BLaER1 (cell line): ENCODE data around the gene NUDCD3.

Source experiments
- H3K27ac ChIP-seq: shearing (Covaris generic); formaldehyde crosslinking; 2 replicates; pipeline ENCODE4 v1.8.1; 2022
- H3K27me3 ChIP-seq: shearing (Covaris generic); formaldehyde crosslinking; 2 replicates; pipeline ENCODE4 v1.8.1; 2022
- H3K36me3 ChIP-seq: shearing (Covaris generic); formaldehyde crosslinking; 2 replicates; pipeline ENCODE4 v1.8.1; 2022
- H3K4me1 ChIP-seq: shearing (Covaris generic); formaldehyde crosslinking; 2 replicates; pipeline ENCODE4 v1.8.1; 2022
- H3K4me2 ChIP-seq: shearing (Covaris generic); formaldehyde crosslinking; 2 replicates; pipeline ENCODE4 v1.8.1; 2022
- H3K4me3 ChIP-seq: shearing (Covaris generic); formaldehyde crosslinking; 2 replicates; pipeline ENCODE4 v1.8.1; 2022
- H3K9ac ChIP-seq: shearing (Covaris generic); formaldehyde crosslinking; 2 replicates; pipeline ENCODE4 v1.8.1; 2022
- H3K9me3 ChIP-seq: shearing (Covaris generic); formaldehyde crosslinking; 2 replicates; pipeline ENCODE4 v1.8.1; 2022
- H4K20me1 ChIP-seq: shearing (Covaris generic); formaldehyde crosslinking; 2 replicates; pipeline ENCODE4 v1.8.1; 2022
- Cebpa-rat ChIP-seq: shearing (Covaris generic); IDR thresholded peaks from 2 replicates; pipeline ENCODE4 v1.8.1; 2022

The NUDCD3 gene

DNA sequence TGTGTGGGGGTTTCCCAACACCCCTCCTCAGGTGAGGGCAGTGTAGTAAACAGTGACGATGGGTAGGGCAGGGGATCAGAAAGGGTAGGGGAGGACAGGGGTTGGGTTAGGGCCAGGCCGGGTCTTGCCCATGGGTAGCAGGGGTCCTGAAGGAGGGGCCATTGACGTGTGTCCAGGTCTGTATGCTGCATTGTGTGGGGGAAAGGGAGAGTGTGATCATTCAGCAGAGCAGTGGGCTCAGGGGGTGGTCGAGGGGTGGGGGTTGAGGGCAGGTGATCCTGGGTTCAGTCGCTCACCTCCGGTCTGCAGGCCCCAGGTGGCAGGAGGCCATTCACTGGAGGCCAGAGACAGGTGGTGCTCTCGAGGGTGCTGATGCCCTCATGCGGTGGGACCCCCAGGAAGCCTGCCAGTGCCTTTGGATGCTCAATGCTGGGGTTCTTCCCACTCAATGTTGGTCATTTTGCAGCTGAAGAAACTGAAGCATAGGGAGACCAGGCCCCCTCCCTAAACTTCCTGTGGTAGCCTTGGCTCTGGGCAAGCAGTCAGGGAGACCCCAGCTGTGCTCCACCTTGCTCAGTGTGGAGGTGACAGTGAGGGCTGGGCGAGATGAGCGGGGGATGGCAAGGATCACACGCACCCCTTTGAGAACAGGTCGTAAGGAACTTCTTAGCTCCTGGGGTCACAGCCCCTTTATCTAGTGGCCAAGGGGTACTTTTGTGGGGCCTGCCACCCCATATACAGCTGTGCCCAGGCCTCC is 116.3 kb downstream of the NUDCD3 start:
- no peaks in the 10 kb centered on the region for H3K9me3 ChIP-seq
- H3K27ac ChIP-seq, result no peak overlapping the region
- no peaks in the 10 kb centered on the region for H3K4me1 ChIP-seq
- no peaks in the 10 kb centered on the region for H3K36me3 ChIP-seq
- no peak overlapping the region for H3K4me2 ChIP-seq
- H3K9ac ChIP-seq, result no peak overlapping the region
- H3K4me3 ChIP-seq, result no peak overlapping the region
- no peak for TF ChIP-seq Cebpa-rat
- H4K20me1 ChIP-seq, result no peaks in the 10 kb centered on the region
- no peaks in the 10 kb centered on the region for H3K27me3 ChIP-seq

DNA sequence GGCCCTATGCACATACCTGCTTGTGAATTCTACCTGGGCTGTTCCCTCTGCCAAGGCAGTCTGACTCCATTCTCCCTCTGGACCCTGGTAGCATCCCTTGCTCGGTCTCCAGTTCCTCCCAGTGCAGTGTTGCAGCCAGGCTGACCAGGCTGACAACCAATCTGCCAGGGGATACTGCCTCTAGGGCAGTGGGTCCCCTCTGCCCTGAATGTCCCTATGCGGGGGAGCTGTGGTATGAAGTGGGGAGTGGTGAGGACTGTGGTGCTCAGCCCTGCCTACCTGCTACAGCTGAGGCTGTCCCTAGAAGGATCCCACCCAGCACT is 117.1 kb downstream of the NUDCD3 start:
- H3K27me3 ChIP-seq, result no peaks in the 10 kb centered on the region
- H3K4me2 ChIP-seq, result no peak overlapping the region
- H3K4me3 ChIP-seq, result no peak overlapping the region
- no peaks in the 10 kb centered on the region for H4K20me1 ChIP-seq
- no peaks in the 10 kb centered on the region for H3K36me3 ChIP-seq
- no peak overlapping the region for H3K27ac ChIP-seq
- no peaks in the 10 kb centered on the region for H3K4me1 ChIP-seq
- TF ChIP-seq Cebpa-rat, result no peak
- H3K9ac ChIP-seq, result no peak overlapping the region
- peaks cover 7% of the 10 kb centered on the region for H3K9me3 ChIP-seq

DNA sequence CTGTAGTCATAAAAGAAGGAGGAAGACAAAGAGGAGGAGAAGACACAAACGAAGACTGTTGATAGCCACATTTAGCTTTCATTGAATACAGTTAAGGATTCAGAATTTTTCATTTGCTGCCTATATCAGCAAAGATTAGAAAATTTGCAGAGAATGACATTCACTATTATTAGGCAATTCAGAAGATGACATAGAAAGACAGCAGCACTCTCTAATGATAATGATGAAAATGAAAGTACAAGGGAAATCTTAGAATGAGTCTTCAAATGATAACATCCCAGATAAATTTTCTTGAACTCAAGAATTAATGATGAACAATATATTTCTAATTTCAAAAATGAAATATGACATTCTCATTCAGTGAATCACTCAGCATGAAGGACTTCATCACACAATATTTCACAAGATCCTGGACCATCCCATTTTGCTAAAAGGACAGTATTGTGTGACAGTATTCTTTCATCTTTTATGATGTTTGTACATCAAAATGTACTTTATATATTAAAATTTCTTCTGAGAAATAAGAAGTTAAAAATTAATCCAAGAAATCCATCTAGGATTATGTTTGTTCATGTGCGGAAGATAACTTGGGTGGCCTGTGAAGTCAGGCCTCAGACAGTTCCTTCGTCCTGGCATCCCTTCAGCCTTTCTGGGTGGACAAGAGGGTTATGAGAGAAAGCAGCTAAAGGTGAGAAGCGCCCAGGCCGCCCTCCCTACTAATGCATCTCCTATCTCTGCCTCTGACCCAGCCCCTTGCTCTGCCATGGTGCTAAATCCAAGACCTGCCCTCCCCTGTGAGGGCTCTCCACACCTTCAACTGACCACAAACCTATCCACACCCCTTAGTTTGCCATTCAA is 117.7 kb downstream of the NUDCD3 start:
- Histone ChIP-seq H3K36me3 (no peaks in the 10 kb centered on the region), H3K27ac (no peak overlapping the region), H3K9me3 (peaks cover 8% of the 10 kb centered on the region), H3K9ac (no peak overlapping the region), H3K27me3 (no peaks in the 10 kb centered on the region), H4K20me1 (no peaks in the 10 kb centered on the region), H3K4me2 (no peak overlapping the region), H3K4me1 (0 out of 2 replicates have a peak, but pooled peaks cover 2% of the 10 kb centered on the region), H3K4me3 (no peak overlapping the region)
- TF ChIP-seq Cebpa-rat, result no peak

DNA sequence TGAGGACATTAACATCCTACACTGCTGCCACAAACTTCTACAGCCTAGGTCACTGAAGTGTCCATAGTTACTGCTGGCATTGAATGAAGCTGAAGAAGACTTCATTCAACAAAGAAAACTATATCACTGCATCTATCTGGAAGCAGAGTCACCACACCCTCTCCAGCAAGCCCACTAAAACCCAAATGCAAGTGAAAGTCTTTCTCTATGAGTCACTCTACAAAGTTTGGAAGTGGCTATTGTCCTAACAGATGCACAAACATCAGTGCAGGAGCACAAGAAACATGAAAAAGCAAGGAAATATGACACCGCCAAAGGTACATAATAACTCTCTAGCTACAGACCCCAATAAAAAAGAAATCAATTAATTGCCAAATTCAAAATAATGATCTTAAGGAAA is 121.6 kb downstream of the NUDCD3 start:
- no peak overlapping the region for H3K4me2 ChIP-seq
- H3K4me3 ChIP-seq, result no peak overlapping the region
- H3K9ac ChIP-seq, result no peak overlapping the region
- H4K20me1 ChIP-seq, result no peaks in the 10 kb centered on the region
- H3K9me3 ChIP-seq, result peaks cover 8% of the 10 kb centered on the region
- H3K27me3 ChIP-seq, result no peaks in the 10 kb centered on the region
- H3K36me3 ChIP-seq, result no peaks in the 10 kb centered on the region
- no peak overlapping the region for H3K27ac ChIP-seq
- no peak for TF ChIP-seq Cebpa-rat
- 0 out of 2 replicates have a peak, but pooled peaks cover 6% of the 10 kb centered on the region for H3K4me1 ChIP-seq

DNA sequence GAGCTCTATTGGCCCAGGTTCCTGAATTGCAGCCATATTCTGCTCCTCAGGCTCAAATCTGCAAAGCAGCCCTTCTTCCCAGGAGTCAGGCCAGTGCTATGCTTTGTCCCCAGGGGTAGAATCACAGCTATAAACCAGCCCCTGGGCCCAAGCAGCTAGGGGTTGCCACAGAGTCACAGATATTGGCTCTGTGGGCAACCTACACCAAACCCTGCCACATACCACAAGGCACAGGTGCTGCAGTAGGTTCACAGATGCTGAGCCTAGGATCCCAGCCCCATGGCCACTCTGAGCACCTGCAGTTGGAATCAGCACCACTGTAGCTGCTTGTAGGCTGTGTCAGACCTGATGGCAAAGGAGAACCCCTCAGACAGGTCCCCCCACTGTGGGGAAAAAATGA is 122.0 kb downstream of the NUDCD3 start:
- no peaks in the 10 kb centered on the region for H3K27me3 ChIP-seq
- H3K27ac ChIP-seq, result no peak overlapping the region
- no peak overlapping the region for H3K4me3 ChIP-seq
- no peak for TF ChIP-seq Cebpa-rat
- H3K36me3 ChIP-seq, result no peaks in the 10 kb centered on the region
- no peak overlapping the region for H3K9ac ChIP-seq
- H3K4me2 ChIP-seq, result no peak overlapping the region
- H3K4me1 ChIP-seq, result 0 out of 2 replicates have a peak, but pooled peaks cover 6% of the 10 kb centered on the region
- H4K20me1 ChIP-seq, result no peaks in the 10 kb centered on the region
- H3K9me3 ChIP-seq, result peaks cover 8% of the 10 kb centered on the region

DNA sequence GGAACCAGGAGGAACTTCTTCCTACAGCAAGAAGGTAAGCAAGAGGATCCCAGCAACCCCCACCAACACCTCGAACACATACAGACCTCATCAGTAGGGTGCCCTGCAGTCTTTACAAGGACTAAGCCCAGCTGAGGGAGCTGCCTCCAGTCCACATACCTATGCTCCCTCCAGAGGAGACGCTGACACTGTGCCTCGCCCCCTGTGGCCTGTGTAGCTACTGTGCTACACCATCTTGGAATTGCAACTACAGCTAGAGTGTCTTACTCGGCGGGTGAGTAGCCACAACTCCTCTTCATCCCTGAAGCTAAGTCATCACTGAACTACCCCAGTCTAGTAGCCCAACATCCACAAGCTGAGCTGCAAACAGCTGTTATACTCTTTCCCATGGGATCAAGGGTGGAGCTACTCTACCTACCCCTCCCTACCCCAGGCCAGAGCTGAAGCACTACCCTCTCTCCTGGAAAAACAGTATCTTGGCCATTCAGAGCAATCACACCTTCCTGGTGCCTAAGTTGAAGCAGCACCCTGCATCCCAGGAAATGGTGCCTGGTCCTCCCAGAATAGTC is 122.9 kb downstream of the NUDCD3 start:
- Histone ChIP-seq H3K9ac (no peak overlapping the region), H3K4me3 (no peak overlapping the region), H3K4me2 (no peak overlapping the region), H3K36me3 (no peaks in the 10 kb centered on the region), H3K4me1 (0 out of 2 replicates have a peak, but pooled peaks cover 6% of the 10 kb centered on the region), H3K9me3 (peaks cover 8% of the 10 kb centered on the region), H3K27ac (no peak overlapping the region), H3K27me3 (no peaks in the 10 kb centered on the region), H4K20me1 (no peaks in the 10 kb centered on the region)
- no peak for TF ChIP-seq Cebpa-rat

DNA sequence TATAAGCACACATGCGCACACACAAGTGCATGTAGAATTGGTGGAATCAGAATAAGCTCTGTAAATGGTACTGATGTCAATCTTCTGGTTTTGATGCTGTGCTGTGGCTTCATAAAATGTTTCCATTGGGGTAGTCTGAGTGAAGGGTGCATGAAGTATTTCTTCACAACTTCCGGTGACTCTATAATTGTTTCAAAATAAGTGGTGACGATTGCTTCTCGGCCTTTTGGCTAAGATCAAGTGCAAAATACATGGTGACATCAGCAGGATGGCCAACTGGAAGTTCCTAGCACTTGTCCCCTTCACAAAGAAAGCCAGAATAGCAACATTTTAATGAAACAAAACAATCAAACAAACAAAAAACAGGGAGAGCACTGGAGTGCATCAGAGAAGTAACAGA is 123.5 kb downstream of the NUDCD3 start:
- H3K36me3 ChIP-seq, result no peaks in the 10 kb centered on the region
- no peaks in the 10 kb centered on the region for H3K27me3 ChIP-seq
- no peak for TF ChIP-seq Cebpa-rat
- 0 out of 2 replicates have a peak, but pooled peaks cover 6% of the 10 kb centered on the region for H3K4me1 ChIP-seq
- no peak overlapping the region for H3K9ac ChIP-seq
- peaks cover 8% of the 10 kb centered on the region for H3K9me3 ChIP-seq
- no peak overlapping the region for H3K27ac ChIP-seq
- no peak overlapping the region for H3K4me3 ChIP-seq
- no peaks in the 10 kb centered on the region for H4K20me1 ChIP-seq
- no peak overlapping the region for H3K4me2 ChIP-seq

DNA sequence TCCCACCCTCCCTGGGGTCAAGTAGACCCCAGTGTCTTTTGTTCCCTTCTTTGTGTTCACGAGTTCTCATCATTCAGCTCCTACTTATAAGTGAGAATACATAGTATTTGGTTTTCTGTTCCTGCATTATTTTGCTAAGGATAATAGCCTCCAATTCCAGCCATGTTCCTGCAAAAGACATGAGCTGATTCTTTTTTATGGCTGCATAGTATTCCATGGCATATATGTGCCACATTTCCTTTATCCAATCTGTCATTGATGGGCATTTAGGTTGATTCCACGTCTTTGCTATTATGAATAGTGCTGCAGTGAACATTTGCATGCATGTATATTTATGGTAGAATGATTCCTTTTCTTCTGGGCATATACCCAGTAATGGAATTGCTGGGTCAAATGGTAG is 136.8 kb downstream of the NUDCD3 start:
- TF ChIP-seq Cebpa-rat, result no peak
- no peak overlapping the region for H3K9ac ChIP-seq
- no peaks in the 10 kb centered on the region for H3K27me3 ChIP-seq
- H3K4me1 ChIP-seq, result 0 out of 2 replicates have a peak, but pooled peaks cover 3% of the 10 kb centered on the region
- no peak overlapping the region for H3K27ac ChIP-seq
- H4K20me1 ChIP-seq, result no peaks in the 10 kb centered on the region
- H3K9me3 ChIP-seq, result peaks cover 28% of the 10 kb centered on the region
- H3K4me2 ChIP-seq, result no peak overlapping the region
- no peaks in the 10 kb centered on the region for H3K36me3 ChIP-seq
- no peak overlapping the region for H3K4me3 ChIP-seq

DNA sequence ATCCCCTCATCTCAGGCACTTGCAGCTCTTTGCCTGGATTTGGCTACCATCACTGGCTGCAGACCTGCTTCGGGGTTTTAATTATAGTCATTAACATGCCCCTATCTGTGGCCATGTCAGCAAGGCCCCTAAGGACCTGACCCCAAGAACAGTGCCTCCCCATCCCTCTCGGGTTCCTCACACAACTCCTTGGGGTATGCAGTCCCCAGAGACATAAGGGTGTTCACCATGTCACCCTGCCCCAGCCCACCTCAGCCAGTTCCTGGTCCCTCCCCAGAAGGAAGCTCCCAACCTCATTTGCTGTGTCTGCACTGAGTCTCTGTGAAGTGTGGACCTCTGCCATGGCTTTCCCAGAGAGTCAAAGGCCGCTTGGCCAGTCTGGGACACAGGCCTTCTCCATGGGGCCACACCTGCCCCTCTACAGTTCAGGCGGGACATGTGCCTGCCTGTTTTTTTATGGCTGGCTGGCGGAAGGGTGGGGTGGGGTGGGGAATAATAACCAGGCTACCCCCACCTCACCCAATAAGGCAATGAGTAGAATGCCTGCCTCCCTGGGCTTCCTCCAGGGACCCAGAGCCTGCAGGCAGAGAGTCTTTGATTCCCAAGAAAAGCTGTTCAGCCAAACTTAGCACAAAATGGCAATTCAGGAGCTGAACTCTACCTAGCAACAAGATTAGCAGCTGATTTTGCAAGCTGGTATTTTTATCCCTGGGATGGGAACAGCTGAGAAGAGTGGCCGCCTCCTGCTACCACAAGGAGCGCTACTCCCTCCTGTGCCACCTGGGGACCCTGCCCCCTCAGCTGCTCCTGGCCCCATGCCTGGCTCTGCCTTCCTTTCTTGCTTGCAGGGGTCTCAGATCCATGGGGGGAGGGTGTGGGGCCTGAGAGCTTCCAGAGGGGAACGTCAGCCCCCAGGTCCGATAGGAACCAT is 141.3 kb downstream of the NUDCD3 start:
- H3K27me3 ChIP-seq, result no peaks in the 10 kb centered on the region
- H3K36me3 ChIP-seq, result no peaks in the 10 kb centered on the region
- H3K27ac ChIP-seq, result no peak overlapping the region
- TF ChIP-seq Cebpa-rat, result no peak
- peaks cover 20% of the 10 kb centered on the region for H3K9me3 ChIP-seq
- no peak overlapping the region for H3K9ac ChIP-seq
- 0 out of 2 replicates have a peak, but pooled peaks cover 7% of the 10 kb centered on the region for H3K4me1 ChIP-seq
- no peaks in the 10 kb centered on the region for H4K20me1 ChIP-seq
- 0 out of 2 replicates have a peak overlapping the region, but pooled peaks have one; percentile 13 for H3K4me2 ChIP-seq
- H3K4me3 ChIP-seq, result no peak overlapping the region
